GM04503 (cell line): ENCODE data around the gene CENPV.
"Not testable (repeated sequence)": the region's sequence is repeated elsewhere in the genome, so short reads cannot be mapped to it uniquely, and the experiment has no call there.

Experiments used
- DNase-seq: peaks from one replicate; pipeline ENCODE4 v3.0.0-alpha.2; 2012; ENCODE audit warnings: low read depth

CENPV gene

GRCh38 chr17:16353317-16354174 is at the start of gene CENPV:
CENPV (minus strand) TSS chr17:16353469; CDS start chr17:16353436, 33 bp downstream.
- DNase-seq = no peak

DNA sequence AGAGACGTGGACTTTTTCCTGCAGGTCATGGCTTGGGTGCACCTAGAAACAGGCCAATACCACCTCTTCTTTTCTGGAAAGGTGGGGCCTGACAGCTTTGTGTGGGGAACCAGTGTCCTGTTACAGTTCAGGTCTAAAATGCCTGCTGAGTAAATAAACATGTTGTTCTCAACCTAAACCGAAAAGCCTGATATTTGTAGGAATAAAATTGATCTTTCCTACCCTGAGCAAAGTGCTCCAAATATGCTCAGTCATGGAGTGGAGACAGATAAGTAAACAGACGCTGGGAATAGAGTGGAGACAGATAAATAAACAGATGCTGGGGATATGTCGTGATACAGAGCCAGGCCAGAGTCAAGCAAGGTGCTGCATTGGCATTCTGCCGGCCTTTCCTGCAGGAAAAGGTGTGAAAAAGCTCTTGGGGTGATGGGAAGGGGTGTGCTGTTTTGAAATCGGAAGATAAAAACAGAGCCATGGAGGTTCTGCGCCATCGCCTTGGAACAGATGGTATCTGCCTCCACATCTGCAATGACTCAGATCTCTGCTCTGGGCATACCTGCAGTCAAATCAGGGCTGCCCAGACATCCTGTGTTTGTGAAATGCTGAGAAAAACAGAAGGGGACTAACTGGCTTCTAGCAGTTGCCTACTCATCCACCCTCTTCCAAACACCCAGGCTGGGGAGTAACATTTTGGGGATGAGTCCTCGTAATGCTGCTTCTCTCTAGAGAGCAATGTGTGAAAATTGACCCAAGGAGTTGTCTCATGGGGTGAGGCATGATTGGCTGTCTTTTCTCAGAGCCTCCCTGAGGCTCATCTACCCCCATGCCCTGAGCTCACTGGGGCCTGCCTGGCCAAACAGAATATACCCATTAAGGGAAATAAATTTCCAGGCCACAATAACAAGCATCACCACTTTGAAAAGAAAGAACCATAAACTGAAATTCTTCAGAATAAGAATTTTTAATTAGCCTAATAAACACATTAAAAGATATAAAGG is 45.3 kb upstream of the CENPV start:
- no peak for DNase-seq

- not testable (repeated sequence) for DNase-seq
Observed at GRCh38 chr17:16396693-16397092, 43.4 kb upstream of the CENPV start.

GRCh38 chr17:16395887-16396286 is 42.6 kb upstream of the CENPV start:
- DNase-seq = not testable (repeated sequence)

GRCh38 chr17:16392491-16392890 is 39.2 kb upstream of the CENPV start:
- not testable (repeated sequence) for DNase-seq

GRCh38 chr17:16391451-16391850 is 38.2 kb upstream of the CENPV start:
- DNase-seq = no peak

DNA sequence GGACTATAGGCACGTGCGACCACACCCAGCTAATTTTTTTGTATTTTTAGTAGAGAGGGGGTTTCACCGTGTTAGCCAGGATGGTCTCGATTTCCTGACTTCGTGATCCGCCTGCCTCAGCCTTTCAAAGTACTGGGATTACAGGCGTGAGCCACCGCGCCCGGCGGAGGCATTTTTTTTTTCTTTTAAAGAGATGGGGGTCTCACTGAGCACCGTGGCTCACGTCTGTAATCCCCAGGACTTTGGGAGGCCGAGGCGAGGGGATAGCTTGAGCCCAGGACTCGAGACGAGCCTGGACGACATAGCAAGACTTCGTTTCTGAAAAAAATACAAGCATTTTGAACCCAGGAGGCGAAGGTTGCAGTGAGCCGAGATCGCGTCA is 32.8 kb upstream of the CENPV start:
- not testable (repeated sequence) for DNase-seq

- DNase-seq = no peak
Observed at GRCh38 chr17:16384557-16384956, 31.3 kb upstream of the CENPV start.

DNA sequence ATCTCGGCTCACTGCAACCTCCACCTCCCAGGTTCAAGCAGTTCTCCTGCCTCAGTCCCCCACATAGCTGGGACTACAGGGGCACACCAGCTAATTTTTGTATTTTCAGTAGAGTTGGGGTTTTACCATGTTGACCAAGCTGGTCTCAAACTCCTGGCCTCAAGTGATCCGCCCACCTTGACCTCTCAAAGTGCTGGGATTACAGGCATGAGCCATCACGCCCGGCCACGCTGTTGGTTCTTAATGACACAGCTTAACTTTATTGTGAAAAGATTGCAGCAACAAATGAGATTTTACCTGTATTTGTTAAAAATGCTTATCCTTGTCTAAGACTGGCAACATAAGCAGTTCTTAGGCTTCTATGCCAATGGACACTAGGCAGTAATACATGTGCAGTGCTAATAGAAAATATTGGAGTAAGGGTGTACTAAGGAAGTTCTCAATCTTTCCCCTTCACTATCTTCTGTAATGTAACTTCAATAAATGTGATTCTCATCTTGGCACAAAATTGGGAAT is 30.6 kb upstream of the CENPV start:
- DNase-seq = no peak

DNA sequence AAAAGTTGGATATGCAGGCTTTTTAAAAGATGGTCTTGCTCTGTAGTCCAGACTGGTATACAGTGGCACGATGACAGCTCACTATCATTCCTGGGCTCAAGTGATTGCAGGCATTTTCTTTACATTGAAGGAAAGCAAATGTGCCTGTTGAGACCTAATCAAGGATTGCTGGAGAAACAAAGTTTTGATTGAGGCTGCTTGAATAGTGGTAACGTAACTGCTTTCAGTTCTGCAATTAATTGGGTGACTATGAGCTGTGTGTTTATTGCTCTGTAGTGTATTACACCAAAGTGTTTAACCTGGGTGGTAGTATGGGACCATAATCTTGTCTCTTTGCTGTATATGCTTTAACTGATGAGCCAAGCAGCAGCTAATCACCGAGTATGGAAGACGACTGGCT is 29.9 kb upstream of the CENPV start:
- DNase-seq = no peak

- no peak for DNase-seq
Observed at GRCh38 chr17:16381496-16381820, 28.2 kb upstream of the CENPV start.

DNA sequence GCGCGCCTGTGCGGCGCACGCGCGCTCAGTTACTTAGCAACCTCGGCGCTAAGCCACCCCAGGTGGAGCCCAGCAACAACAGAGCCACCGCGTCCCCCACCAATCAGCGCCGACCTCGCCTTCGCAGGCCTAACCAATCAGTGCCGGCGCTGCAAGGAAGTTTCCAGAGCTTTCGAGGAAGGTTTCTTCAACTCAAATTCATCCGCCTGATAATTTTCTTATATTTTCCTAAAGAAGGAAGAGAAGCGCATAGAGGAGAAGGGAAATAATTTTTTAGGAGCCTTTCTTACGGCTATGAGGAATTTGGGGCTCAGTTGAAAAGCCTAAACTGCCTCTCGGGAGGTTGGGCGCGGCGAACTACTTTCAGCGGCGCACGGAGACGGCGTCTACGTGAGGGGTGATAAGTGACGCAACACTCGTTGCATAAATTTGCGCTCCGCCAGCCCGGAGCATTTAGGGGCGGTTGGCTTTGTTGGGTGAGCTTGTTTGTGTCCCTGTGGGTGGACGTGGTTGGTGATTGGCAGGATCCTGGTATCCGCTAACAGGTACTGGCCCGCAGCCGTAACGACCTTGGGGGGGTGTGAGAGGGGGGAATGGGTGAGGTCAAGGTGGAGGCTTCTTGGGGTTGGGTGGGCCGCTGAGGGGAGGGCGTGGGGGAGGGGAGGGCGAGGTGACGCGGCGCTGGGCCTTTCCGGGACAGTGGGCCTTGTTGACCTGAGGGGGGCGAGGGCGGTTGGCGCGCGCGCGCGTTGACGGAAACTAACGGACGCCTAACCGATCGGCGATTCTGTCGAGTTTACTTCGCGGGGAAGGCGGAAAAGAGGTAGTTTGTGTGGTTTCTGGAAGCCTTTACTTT is 27.6 kb upstream of the CENPV start, which contains the start of gene UBB:
UBB (plus strand) TSS at position 452 of the 856 bp plus-strand sequence. CDS start 817 bp downstream, outside the sequence.
- peak; percentile 90 for DNase-seq

- DNase-seq = no peak
Observed at GRCh38 chr17:16379654-16380053, 26.4 kb upstream of the CENPV start.

GRCh38 chr17:16378636-16379282 is 25.5 kb upstream of the CENPV start:
- no peak for DNase-seq

GRCh38 chr17:16377941-16378341 is 24.7 kb upstream of the CENPV start:
- DNase-seq = no peak

- no peak for DNase-seq
Observed at GRCh38 chr17:16374146-16374938, 21.1 kb upstream of the CENPV start.

- no peak for DNase-seq
Observed at GRCh38 chr17:16371742-16372141, 18.5 kb upstream of the CENPV start.

DNA sequence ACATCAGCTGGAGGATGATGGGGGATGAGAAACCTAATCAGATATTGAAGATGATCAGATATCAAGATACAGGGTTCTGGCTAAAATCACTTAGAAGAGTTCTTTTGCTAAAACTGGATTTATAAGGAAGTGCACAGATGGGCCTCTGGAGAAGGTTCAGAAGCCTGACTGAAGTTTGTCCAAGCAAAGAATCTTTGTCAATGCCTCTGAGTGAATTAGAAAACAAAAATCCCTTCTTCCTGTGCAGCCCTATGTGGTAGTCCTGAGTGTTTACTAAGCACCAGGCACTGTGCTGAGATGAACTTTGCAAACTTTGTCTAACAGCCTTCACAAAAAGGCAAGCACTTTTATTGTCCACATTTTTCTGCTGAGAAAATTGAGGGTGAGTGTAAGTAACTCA is 11.4 kb upstream of the CENPV start:
- no peak for DNase-seq

- DNase-seq = no peak
Observed at GRCh38 chr17:16363749-16364536, 10.7 kb upstream of the CENPV start.
